Suprapubic skin (tissue), 4 donors: ENCODE results near the gene KIF22.

Experiments used
- CTCF ChIP-seq, 2 donors: fragments of 200-600 bp in 1 of 2; fragments of 450-650 bp in 1 of 2; sonication (generic) in 1 of 2; IDR thresholded peaks; one replicate each; pipeline ENCODE4 v1.5.1; 2016 to 2019; ENCODE audit warnings: antibody characterized with exemption in 2 of 2, mild to moderate bottlenecking in 1 of 2, moderate library complexity in 1 of 2
- POLR2A ChIP-seq, 2 donors: fragments of 450-650 bp; IDR thresholded peaks; one replicate each; pipeline ENCODE4 v1.6.1; 2017; ENCODE audit warnings: antibody characterized with exemption in 2 of 2, mild to moderate bottlenecking in 2 of 2, moderate library complexity in 2 of 2
- POLR2AphosphoS5 ChIP-seq, 3 donors: sonication (generic); formaldehyde crosslinking; IDR thresholded peaks; one replicate each; pipeline ENCODE4 v1.6.1; 2017; ENCODE audit warnings: antibody characterized with exemption in 3 of 3

DNA sequence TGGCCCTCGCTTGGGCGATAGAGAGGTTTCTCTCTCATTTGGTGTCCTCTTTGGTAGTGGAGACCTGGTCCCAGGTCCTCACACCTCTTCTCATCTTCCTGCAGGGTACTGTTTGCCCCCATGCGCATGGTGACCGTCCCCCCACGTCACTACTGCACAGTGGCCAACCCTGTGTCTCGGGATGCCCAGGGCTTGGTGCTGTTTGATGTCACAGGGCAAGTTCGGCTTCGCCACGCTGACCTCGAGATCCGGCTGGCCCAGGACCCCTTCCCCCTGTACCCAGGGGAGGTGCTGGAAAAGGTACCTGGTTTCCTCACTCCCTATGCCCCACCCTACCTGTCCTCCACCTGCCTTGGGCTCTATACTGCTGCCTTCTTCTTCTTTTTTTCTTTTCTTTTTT, 40.2 kb downstream of the KIF22 start:
- no peak for TF ChIP-seq POLR2A (IDR thresholded peaks at IDR 0.05)
- TF ChIP-seq CTCF (IDR thresholded peaks at IDR 0.05): no peak
- TF ChIP-seq POLR2AphosphoS5 (IDR thresholded peaks at IDR 0.05): no peak
